Endothelial cell of hepatic sinusoid (primary cell): ENCODE measurements around the gene TFR2.
"Not testable (repeated sequence)": the region's sequence is repeated elsewhere in the genome, so short reads cannot be mapped to it uniquely, and the experiment has no call there.

Experiments
- in situ Hi-C: cut with HindIII; loops from 2 replicates; pipeline ENCODE4 v1.10.0; 2017; ENCODE audit warnings: low sequenced_read_pairs

The TFR2 gene

GRCh38 chr7:100678291-100678984 lies 37.1 kb upstream of the TFR2 start:
- in situ Hi-C loops, result no loop called here

GRCh38 chr7:100677308-100678267 lies 36.2 kb upstream of the TFR2 start:
- in situ Hi-C loops, result no loop called here

GRCh38 chr7:100676501-100677306 lies 35.4 kb upstream of the TFR2 start:
- in situ Hi-C loops, result no loop called here

DNA sequence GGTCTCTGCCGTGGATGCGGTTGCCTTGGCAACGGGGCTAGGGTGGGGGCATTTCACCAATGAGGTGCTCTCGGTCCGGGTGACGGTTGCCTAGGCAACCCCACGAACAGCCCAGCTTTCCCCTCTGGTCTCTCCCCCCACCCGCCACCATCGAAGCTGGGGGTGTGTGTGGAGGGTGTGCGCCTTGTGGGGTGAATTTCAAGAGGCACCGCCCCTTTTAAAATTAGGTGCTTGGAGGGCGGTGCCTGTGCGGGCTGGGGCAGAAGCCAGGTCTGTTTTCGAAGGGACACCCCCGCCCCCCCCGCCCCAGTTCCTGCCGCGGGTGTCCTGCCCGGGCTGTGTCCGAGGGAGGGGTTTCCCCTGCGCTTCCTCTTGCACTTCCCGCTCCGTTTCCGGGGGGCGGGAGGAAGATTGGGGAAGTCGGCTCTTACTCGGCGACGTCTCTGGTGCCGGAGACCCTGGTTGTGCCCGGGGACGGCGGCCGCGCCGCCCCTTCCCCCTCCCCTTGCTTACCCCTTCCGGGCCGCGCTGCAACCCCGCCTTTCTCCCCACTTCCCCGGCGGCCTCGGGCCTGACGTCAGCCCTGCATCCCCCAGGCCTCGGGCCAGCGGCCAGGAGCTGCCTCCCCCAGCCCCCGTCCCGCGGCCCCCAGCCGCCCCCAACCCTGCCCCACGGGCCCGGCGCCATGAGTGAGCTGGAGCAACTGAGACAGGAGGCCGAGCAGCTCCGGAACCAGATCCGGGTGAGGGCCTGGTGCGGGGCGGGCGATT lies 34.4 kb upstream of the TFR2 start:
- in situ Hi-C loops, result no loop called here

DNA sequence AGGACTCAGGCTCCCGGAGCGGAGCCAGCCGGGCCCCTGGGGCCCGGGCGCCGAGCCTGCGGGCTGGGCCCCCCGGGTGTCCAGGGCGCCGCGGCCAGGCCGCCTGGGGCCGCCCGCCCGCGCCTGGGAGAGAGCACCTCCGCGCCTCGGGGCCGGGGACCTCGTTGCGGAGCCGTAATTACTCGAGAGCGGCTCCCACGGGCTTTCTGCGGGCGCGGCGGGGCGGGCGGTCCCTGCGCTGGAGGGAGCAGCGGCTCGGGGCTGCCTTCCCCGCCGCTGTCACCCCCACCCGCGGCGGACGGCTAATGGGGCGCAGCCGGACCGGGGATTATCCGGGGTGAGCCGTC lies 33.7 kb upstream of the TFR2 start:
- in situ Hi-C loops, result no loop called here

DNA sequence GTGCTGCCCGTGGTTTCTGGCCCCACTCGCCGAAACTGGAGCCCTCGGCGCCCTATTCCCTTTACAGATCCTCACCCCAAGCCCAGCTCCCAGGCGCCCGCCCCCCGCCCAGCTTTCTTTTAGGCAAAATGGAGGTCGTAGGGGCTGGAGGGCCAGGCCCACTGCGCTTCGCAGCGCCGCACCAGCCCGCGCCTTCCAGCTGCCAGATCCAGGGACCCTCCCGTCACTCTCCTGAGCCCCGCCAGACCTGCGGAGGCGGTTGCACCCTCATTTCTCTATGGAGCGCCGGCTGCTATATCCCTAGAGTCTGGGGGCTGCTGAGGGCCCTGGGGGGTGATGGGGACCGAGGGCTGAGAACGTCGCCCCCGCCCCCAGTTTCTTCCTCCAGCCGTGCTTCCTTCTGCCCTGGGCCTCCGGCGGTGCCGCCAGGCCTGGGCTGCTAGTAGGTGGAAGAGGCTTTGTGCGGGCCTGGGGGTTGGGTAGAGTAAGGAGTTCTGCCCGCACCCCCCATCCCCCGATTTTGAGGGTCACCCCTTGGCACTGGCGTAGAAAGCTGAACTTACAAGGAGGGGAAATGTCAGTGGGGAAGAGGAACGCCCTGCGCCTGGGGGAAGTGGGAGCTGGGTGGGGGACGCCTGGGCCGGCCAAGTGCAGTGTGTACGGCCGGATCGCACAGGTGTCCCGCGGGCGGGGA lies 33.2 kb upstream of the TFR2 start:
- in situ Hi-C loops, result no loop called here

GRCh38 chr7:100673942-100674410 lies 32.6 kb upstream of the TFR2 start:
- in situ Hi-C loops, result no loop called here

DNA sequence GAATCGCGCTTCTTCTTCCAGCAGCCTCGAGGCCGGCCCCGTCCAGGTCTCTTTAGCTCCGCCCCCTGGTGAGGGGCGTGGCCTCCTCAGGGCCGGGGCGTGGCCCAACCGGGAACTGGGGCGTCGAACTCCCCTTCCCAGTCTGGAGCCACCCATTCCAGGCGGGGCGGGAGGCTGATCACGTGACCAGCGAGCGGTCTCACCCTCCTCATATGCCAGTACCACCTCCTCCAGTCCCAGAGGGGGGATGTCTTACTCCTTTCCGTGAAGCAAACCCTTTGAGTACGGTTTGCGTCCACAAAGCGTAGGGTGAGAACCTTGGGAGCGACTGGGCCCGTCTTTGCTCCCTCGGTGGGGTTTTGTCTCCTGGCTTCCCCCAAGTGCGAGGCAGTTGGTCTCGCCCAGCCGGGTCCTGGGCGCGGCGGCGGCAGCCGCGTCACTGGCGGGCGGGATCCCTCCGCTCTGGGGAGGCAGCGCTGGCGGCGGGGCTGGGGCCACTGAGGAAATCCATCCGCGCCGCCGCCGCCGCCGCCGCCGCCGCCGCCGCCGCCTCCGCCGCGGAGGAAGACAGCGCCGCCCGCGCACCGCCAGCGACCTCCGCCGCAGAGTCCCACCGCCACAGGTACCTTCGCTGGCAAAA lies 32.1 kb upstream of the TFR2 start, which contains the start of gene GNB2:
TSS of gene GNB2 (plus strand) at position 439 of the 640 bp plus-strand sequence. CDS start 2,526 bp downstream, outside the sequence.
- in situ Hi-C loops, result no loop called here

DNA sequence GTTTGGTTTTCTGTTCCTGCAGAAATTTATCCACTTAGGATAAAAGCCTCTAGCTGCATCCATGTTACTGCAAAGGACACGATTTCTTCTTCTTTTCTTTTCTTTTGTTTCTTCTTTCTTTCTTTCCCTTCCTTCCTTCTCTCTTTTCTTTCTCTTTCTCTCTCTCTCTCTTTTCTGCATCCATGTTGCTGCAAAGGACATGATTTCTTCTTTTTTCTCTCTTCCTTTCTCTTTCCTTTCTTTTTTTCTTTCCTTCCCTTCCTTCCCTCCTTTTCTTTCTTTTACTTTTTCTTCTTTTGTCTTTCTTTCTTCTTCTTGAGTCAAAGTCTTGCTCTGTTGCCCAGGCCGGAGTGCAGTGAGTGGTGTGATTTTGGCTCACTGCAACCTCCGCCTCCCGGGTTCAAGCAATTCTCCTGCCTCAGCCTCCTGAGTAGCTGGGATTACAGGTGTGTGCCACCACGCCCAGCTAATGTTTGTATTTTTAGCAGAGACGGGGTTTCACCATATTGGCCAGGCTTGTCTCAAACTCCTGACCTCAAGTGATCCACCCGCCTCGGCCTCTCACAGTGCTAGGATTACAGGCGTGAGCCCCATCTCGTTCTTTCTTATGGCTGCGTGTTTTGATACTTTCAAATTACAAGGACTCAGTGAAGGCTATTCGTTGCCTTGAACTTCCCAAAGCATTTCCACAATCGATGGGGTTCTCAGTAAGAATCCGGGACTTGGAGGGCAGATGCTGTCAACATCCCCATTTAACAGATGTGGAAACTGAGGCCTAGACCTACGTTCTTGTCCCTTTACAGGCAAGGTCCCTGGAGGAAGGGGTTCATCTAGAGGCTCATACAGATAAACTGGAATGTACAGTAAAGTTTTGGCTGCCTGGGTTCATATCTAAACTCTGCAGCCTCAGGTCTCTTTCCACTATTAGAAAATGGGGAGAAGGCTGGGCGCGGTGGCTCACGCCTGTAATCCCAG lies 30.3 kb upstream of the TFR2 start:
- in situ Hi-C loops, result no loop called here

DNA sequence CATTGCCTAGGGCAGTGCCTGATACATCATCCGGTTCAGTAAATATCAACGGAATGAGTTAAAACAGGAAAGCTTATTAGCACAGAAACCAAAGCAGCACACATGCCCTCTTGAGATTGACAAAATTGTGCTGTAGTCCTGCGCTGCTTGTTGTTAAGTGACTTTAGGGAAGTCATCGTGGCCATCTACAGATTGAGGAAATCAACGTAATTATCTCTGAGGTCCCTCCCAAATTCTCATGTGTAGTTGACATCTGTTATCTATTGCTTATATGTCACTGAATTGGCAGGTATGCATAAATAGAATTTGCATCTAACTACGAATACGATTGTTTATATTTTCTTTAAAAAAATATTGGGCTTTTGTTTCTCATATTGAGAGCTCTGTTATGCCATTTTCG lies 28.7 kb upstream of the TFR2 start:
- in situ Hi-C loops, result no loop called here

GRCh38 chr7:100669106-100669505 lies 27.8 kb upstream of the TFR2 start:
- in situ Hi-C loops, result not testable (repeated sequence)

- in situ Hi-C loops, result no loop called here
These were observed 26.7 kb upstream of the TFR2 start for GRCh38 chr7:100668069-100668449.

DNA sequence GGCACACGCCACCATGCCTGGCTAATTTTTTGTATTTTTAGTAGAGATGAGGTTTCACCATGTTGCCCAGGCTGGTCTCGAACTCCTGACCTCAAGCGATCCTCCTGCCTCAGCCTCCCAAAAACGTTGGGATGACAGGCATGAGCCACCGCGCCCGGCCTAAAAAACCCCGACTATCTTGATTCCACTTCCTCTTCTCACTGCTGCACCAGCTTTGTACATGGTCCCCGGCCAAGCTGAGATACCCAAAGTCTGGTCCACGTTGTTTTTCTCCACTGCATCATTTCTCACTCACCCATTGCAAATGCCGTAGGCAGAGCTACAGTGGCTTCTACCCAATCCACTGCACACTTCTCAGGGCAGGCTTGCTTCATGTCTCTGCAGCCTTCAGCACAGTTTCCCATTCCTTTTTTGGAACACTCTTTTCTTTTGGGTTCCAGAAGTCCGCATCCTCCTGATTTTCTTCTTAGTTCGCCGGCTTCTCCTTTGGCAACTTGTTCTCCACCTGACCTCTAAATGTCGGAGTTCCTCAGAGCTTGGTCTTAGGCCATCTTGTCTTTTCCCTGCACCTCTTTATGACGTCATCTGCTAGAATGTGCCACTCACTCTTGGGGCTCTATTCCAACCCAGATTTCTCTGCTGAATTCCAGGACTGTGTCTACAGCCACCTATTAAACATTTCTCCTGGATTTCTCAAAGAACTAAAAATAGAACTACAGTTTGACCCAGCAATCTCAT lies 26.1 kb upstream of the TFR2 start:
- in situ Hi-C loops, result no loop called here

DNA sequence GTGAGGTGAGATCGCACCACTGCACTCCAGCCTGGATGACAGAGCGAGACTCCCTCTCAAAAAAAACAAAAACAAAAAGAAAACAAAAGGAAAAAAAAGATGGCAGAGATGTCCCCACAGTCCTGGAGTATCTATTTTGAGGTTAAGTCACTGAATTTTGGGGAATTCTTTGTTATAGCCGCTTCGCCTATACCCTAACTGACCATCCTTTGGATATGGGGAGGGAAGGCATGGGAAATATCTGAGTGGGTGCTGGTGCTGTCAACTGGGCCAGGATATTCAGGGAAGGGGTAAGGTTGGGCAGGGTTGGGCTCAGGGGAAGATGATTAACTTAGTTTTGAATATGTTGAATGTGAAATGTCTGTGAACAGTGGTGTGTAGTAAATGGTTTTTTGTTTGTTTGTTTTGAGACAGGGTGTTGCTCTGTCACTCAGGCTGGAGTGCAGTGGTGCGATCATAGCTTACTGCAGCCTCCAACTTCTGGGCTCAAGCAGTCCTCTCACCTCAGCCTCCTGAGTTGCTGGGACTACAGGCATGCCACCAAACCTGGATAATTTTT lies 23.9 kb upstream of the TFR2 start:
- in situ Hi-C loops, result no loop called here

GRCh38 chr7:100662194-100662776 lies 20.9 kb upstream of the TFR2 start:
- in situ Hi-C loops, result not testable (repeated sequence)

DNA sequence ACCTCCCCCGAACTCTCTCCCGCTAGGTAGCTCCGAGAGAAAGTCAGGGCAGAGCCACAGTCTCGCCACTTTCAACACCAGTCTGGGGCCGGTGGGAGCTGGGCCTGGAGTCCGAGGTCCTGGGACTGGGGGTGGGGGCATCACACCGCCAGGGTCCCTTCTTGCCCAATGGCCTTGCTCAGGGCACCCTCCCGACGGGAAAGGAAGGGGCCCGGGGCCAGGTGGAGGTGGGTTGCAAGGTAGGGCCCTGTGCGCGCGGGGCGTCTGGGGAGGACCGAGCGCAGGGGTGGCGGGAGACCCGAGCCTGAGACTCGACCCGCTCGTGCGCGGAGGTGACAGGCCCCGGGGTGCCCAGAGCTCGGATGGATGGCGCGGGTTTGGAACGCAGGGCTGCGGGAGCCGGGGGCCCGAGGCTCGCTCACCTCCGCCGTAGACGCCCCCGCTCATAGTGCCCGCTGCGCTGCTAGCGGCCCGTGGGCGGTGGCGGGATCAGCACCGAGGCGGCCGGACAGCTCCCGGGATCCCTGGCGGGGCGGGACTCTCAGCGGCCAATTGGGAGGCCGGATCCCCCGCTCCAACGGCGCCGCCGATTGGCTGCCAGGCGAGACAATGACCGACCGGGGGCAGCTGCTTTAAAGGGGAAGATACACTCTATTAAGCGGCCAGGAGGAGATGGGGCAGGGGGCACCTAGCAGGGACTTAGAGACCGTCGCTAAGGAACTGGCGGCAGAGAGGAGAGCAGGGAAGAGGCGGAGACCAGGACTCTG lies 14.7 kb upstream of the TFR2 start, which contains the start of gene ACTL6B:
TSS of gene ACTL6B (minus strand) at position 541 of the 767 bp plus-strand sequence. CDS start at position 447, 94 bp downstream.
- in situ Hi-C loops, result no loop called here
